Activated CD8-positive, alpha-beta memory T cell treated with anti-CD3 and anti-CD28 coated beads for 36 hours (primary cell): Measurements from ENCODE around the gene KCTD11. TPM values are rescaled to one million over a fixed set of nuclear protein-coding genes. Genes with fewer than 3 reads are reported as not detected.

ENCODE experiments used
- CTCF ChIA-PET: fragments of 350-600 bp; sonication (Branson Sonifier 250); formaldehyde crosslinking; loops from one replicate; lab custom pipeline; 2021; ENCODE audit warnings: antibody characterized with exemption; lab: Charles Lee
- POLR2A ChIA-PET: fragments of 350-600 bp; sonication (Branson Sonifier 250); formaldehyde crosslinking; loops from one replicate; lab custom pipeline; 2021; ENCODE audit warnings: antibody characterized with exemption; lab: Charles Lee
- total RNA-seq, 2 experiments: library from RNA; stranded (reverse); gene quantifications; one replicate each; pipeline ENCODE4 v1.2.3, GENCODE V29; 2021

KCTD11 gene
- total RNA-seq, 2 experiments from 2014 or later: 6.4 to 7.2 TPM

DNA sequence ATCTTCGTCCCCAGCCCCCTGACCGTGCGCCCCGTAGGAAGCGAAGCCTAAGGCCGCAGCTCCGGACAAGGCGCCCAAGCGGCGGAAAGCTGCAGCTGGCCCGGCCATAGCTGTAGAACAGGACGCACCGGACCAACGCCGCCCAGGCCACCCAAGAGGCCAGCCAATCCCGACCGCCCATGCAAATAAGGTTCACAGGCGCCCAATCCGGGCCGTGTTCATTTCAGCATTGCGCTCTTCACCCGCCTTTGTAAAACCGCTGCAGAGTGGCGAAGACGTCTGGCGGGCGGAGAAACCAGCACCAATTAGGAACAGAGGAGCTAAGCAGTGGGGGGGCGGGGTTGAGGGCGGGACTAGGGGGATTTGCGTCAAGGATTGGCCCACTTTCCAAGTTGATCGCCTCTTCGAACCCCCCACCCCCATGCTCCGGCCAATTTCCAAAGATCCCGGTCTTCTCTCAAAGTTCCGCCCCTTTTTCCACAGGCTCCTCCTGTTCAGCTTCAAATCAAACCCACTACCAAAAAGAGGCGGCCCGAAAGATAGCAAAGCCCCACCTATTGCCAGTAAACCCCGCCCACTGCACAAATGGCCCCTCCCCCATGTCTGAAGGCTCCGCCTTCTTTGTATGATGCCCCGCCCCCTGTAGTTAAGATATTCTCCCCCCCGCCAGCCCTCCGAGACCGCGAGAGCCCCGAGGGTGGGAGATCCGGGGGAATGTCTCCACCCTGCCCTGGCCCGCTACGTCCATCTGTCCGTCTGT lies 52.2 kb downstream of the KCTD11 start, which contains the start of gene TMEM256:
Gene TMEM256 (minus strand): TSS at position 121 of the 760 bp plus-strand sequence. CDS start 13 bp downstream, at position 108.
- ChIA-PET CTCF (interaction anchor here (0.5 to 2.3 kb wide), 10 partner anchors 20 to 282 kb away, joined by 3 to 9 read pairs (median 3); partner anchors contain the start of genes ACAP1 and TMEM102), POLR2A (interaction anchor here (0.8 to 1.8 kb wide), 6 partner anchors 10 to 282 kb away, joined by 4 to 10 read pairs (median 4); partner anchors contain the start of genes PLSCR3 and POLR2A)

Other genes with a start within 250 kb of the KCTD11 start
- gene ASGR2, start 237.3 kb upstream of the KCTD11 start, total RNA-seq: not detected
- 1 to 10 TPM in 1 of 2 experiments, under 1 TPM in 1; 0.65 to 1.3 TPM for gene ASGR1, start 172.8 kb upstream of the KCTD11 start, total RNA-seq
- 1 to 10 TPM; 4.5 to 4.6 TPM for gene DLG4, start 132.3 kb upstream of the KCTD11 start, total RNA-seq
- 100 to 1,000 TPM; 254 to 269 TPM for gene ACADVL, start 132.2 kb upstream of the KCTD11 start, total RNA-seq
- gene DVL2, start 117.6 kb upstream of the KCTD11 start, total RNA-seq: 10 to 100 TPM; 64.4 to 68.9 TPM
- gene PHF23, start 112.7 kb upstream of the KCTD11 start, total RNA-seq: 10 to 100 TPM; 40.7 to 43.7 TPM
- 100 to 1,000 TPM; 131 to 135 TPM for gene GABARAP, start 109.7 kb upstream of the KCTD11 start, total RNA-seq
- 100 to 1,000 TPM; 202 to 207 TPM for gene CTDNEP1, start 100.4 kb upstream of the KCTD11 start, total RNA-seq
- gene ELP5, start 99.9 kb upstream of the KCTD11 start, total RNA-seq: 100 to 1,000 TPM; 107 to 110 TPM
- gene CLDN7, start 89.7 kb upstream of the KCTD11 start, total RNA-seq: 1 to 10 TPM; 1.2 to 1.5 TPM
- gene SLC2A4, start 70.4 kb upstream of the KCTD11 start, total RNA-seq: under 1 TPM; 0.11 to 0.34 TPM
- gene YBX2, start 57.5 kb upstream of the KCTD11 start, total RNA-seq: under 1 TPM; 0.10 to 0.55 TPM
- 1,000 to 10,000 TPM; 1,619 to 1,670 TPM for gene EIF5A, start 44.5 kb upstream of the KCTD11 start, total RNA-seq
- 10 to 100 TPM; 68.8 to 69.5 TPM for gene GPS2, start 36.8 kb upstream of the KCTD11 start, total RNA-seq
- gene NEURL4, start 22.8 kb upstream of the KCTD11 start, total RNA-seq: 10 to 100 TPM; 59.2 to 59.4 TPM
- gene ACAP1, start 15.6 kb upstream of the KCTD11 start, total RNA-seq: 100 to 1,000 TPM; 234 to 241 TPM
- not detected for gene TMEM95, start 3.0 kb downstream of the KCTD11 start, total RNA-seq
- 1 to 10 TPM; 4.6 to 5.6 TPM for gene TNK1, start 28.9 kb downstream of the KCTD11 start, total RNA-seq
- gene PLSCR3, start 42.4 kb downstream of the KCTD11 start, total RNA-seq: 10 to 100 TPM; 70.8 to 74.4 TPM
- 10 to 100 TPM; 50.1 to 51.6 TPM for gene TMEM256, start 51.9 kb downstream of the KCTD11 start, total RNA-seq
- gene NLGN2, start 55.7 kb downstream of the KCTD11 start, total RNA-seq: 1 to 10 TPM; 6.6 to 7.9 TPM
- gene SPEM1, start 68.2 kb downstream of the KCTD11 start, total RNA-seq: not detected
- gene SPEM2, start 73.5 kb downstream of the KCTD11 start, total RNA-seq: not detected
- not detected for gene SPEM3, start 76.7 kb downstream of the KCTD11 start, total RNA-seq
- gene TMEM102, start 83.3 kb downstream of the KCTD11 start, total RNA-seq: 10 to 100 TPM; 11.2 to 12.6 TPM
- gene FGF11, start 87.3 kb downstream of the KCTD11 start, total RNA-seq: 1 to 10 TPM; 2.0 to 2.1 TPM
- 1 to 10 TPM; 7.2 to 7.8 TPM for gene CHRNB1, start 92.9 kb downstream of the KCTD11 start, total RNA-seq
- 10 to 100 TPM; 17.6 to 17.7 TPM for gene ZBTB4, start 127.5 kb downstream of the KCTD11 start, total RNA-seq
- gene SLC35G6, start 129.3 kb downstream of the KCTD11 start, total RNA-seq: not detected
- 100 to 1,000 TPM; 195 to 198 TPM for gene POLR2A, start 132.2 kb downstream of the KCTD11 start, total RNA-seq
- 10 to 100 TPM; 13.3 to 14.4 TPM for gene TNFSF12, start 196.9 kb downstream of the KCTD11 start, total RNA-seq
- gene TNFSF13, start 206.6 kb downstream of the KCTD11 start, total RNA-seq: 1 to 10 TPM; 1.0 to 1.1 TPM
- gene SENP3, start 209.8 kb downstream of the KCTD11 start, total RNA-seq: 100 to 1,000 TPM; 112 to 116 TPM
- 1 to 10 TPM; 7.4 to 8.9 TPM for gene CD68, start 227.5 kb downstream of the KCTD11 start, total RNA-seq
- gene MPDU1, start 231.7 kb downstream of the KCTD11 start, total RNA-seq: 100 to 1,000 TPM; 105 to 106 TPM
- under 1 TPM; 0.13 to 0.25 TPM for gene SOX15, start 237.9 kb downstream of the KCTD11 start, total RNA-seq